HepG2 (cell line): Measurements from ENCODE around the gene PRXL2A. TPM values are rescaled to one million over a fixed set of nuclear protein-coding genes. Genes with fewer than 3 reads are reported as not detected.
A peak's percentile ranks its signal among the peaks of the same experiment; 100 is the strongest.

Source experiments
- BCL6 ChIP-seq: IDR thresholded peaks from 2 replicates; pipeline ENCODE4 v1.6.1; 2016; ENCODE audit warnings: missing genetic modification reagents, missing compliant biosample characterization
- DPF2 ChIP-seq: sonication (generic); formaldehyde crosslinking; IDR thresholded peaks from 2 replicates; pipeline ENCODE4 v1.4.0; 2020; ENCODE audit warnings: mild to moderate bottlenecking, low read depth, missing genetic modification reagents, borderline replicate concordance
- GATA4 ChIP-seq: sonication (generic); IDR thresholded peaks from 2 replicates; pipeline ENCODE4 v1.6.1; 2016; ENCODE audit warnings: antibody characterized with exemption, low read depth, borderline replicate concordance
- MEIS1 ChIP-seq: sonication (generic); formaldehyde crosslinking; IDR thresholded peaks from 2 replicates; pipeline ENCODE4 v1.9.0; 2021; ENCODE audit warnings: mild to moderate bottlenecking, missing genetic modification reagents, moderate library complexity, borderline replicate concordance
- ZFP82 ChIP-seq: sonication (generic); formaldehyde crosslinking; IDR thresholded peaks from 2 replicates; pipeline ENCODE4 v1.5.1; 2020; ENCODE audit warnings: mild to moderate bottlenecking, missing genetic modification reagents, borderline replicate concordance
- ZKSCAN5 ChIP-seq: sonication (generic); formaldehyde crosslinking; IDR thresholded peaks from 2 replicates; pipeline ENCODE4 v1.5.1; 2020; ENCODE audit warnings: mild to moderate bottlenecking, missing genetic modification reagents
- ZNF224 ChIP-seq: sonication (generic); formaldehyde crosslinking; IDR thresholded peaks from 2 replicates; pipeline ENCODE4 v1.5.0; 2020; ENCODE audit warnings: mild to moderate bottlenecking, missing genetic modification reagents
- ZNF251 ChIP-seq: sonication (generic); formaldehyde crosslinking; IDR thresholded peaks from 2 replicates; pipeline ENCODE4 v1.9.0; 2021; ENCODE audit warnings: mild to moderate bottlenecking, missing genetic modification reagents
- ZNF326 ChIP-seq: sonication (generic); formaldehyde crosslinking; IDR thresholded peaks from 2 replicates; pipeline ENCODE4 v1.4.0; 2020; ENCODE audit warnings: missing genetic modification reagents, borderline replicate concordance
- ZNF34 ChIP-seq: sonication (generic); formaldehyde crosslinking; IDR thresholded peaks from 2 replicates; pipeline ENCODE4 v1.4.0; 2020; ENCODE audit warnings: mild to moderate bottlenecking, missing genetic modification reagents, borderline replicate concordance
- ZNF564 ChIP-seq: sonication (generic); formaldehyde crosslinking; IDR thresholded peaks from 2 replicates; pipeline ENCODE4 v1.8.1; 2023; ENCODE audit warnings: mild to moderate bottlenecking, missing genetic modification reagents
- ZNF644 ChIP-seq: IDR thresholded peaks from 2 replicates; pipeline ENCODE4 v1.6.1; 2016; ENCODE audit warnings: low read depth
- ZSCAN21 ChIP-seq: sonication (generic); formaldehyde crosslinking; IDR thresholded peaks from 2 replicates; pipeline ENCODE4 v1.8.0; 2022; ENCODE audit warnings: mild to moderate bottlenecking, missing genetic modification reagents, moderate library complexity, borderline replicate concordance
- ZSCAN29 ChIP-seq: sonication (generic); formaldehyde crosslinking; conservative IDR thresholded peaks from 2 replicates; pipeline ENCODE4 v1.4.0; 2020; ENCODE audit warnings: mild to moderate bottlenecking, missing genetic modification reagents
- polyA plus RNA-seq, 8 experiments: library from polyadenylated mRNA; depleted of rRNA in 3 of 8; stranded (reverse) in 7 of 8; unstranded in 1 of 8; fragments of >200 nt; fragmentation: Illumina TruSeq in 4 of 8; extraction: Trizol in 4 of 8; gene quantifications; 2 replicates each; pipeline versions ENCODE4 v1.2.1 to v1.2.3, GENCODE V29; 2011 to 2016; ENCODE audit warnings: low read depth in 4 of 8, missing spikeins in 1 of 8, mixed read lengths in 1 of 8; ENCODE audit not compliant: insufficient read depth in 1 of 8
- total RNA-seq, 5 experiments: library from RNA; depleted of rRNA; stranded (reverse); fragments of >200 nt; fragmentation: Illumina TruSeq; extraction: Trizol; gene quantifications; 2 replicates each; pipeline ENCODE4 v1.2.3, GENCODE V29; 2016; ENCODE audit warnings: low read depth in 1 of 5
- TF ChIP-seq, protein P1 (sequence below): sonication (generic); formaldehyde crosslinking; IDR thresholded peaks from 2 replicates; pipeline ENCODE4 v1.5.0; 2020; ENCODE audit warnings: mild to moderate bottlenecking, missing genetic modification reagents
- TF ChIP-seq, protein P2 (sequence below): sonication (generic); formaldehyde crosslinking; IDR thresholded peaks from 2 replicates; pipeline ENCODE4 v1.8.0; 2022; ENCODE audit warnings: missing genetic modification reagents, mild to moderate bottlenecking, moderate library complexity, borderline replicate concordance
- TF ChIP-seq, protein P3 (sequence below): sonication (generic); formaldehyde crosslinking; IDR thresholded peaks from 2 replicates; pipeline ENCODE4 v1.8.1; 2023; ENCODE audit warnings: mild to moderate bottlenecking, missing genetic modification reagents
- TF ChIP-seq, protein P4 (sequence below): sonication (generic); formaldehyde crosslinking; IDR thresholded peaks from 2 replicates; pipeline ENCODE4 v1.4.0; 2020; ENCODE audit warnings: mild to moderate bottlenecking, missing genetic modification reagents
- TF ChIP-seq, protein P5 (sequence below): sonication (generic); formaldehyde crosslinking; IDR thresholded peaks from 2 replicates; pipeline ENCODE4 v1.4.0; 2020; ENCODE audit warnings: mild to moderate bottlenecking, low read depth, missing genetic modification reagents
- TF ChIP-seq, protein P6 (sequence below): sonication (generic); formaldehyde crosslinking; IDR thresholded peaks from 2 replicates; pipeline ENCODE4 v1.4.0; 2020; ENCODE audit warnings: missing genetic modification reagents

PRXL2A gene
- total and polyA plus RNA-seq, 2 of the 13 experiments (the other 11 are each of a cell fraction or from before 2014, with no cell fraction given), result 43.9 to 79.9 TPM

DNA sequence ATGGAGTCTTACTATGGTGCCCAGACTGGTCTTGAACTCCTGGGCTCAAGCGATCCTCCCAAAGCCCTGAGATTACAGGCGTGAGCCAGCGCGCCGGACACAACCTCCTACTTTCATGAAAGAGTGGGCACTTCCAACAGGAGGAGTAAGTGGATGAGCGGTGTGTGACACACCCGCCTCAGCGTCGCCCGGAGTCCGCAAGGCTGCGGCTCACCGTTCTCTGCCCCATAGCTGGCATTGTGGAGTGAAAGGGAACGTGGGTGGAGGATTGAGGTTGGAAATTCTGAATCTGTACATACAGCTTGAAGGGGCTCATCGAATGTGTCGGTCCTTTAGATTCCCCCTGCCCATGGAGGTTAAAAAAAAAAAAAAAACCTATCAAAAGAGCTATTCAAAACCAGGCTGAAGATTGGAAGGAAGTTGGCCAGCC is 524 bp upstream of the PRXL2A start (continued):
- TF ChIP-seq, protein P1, sequence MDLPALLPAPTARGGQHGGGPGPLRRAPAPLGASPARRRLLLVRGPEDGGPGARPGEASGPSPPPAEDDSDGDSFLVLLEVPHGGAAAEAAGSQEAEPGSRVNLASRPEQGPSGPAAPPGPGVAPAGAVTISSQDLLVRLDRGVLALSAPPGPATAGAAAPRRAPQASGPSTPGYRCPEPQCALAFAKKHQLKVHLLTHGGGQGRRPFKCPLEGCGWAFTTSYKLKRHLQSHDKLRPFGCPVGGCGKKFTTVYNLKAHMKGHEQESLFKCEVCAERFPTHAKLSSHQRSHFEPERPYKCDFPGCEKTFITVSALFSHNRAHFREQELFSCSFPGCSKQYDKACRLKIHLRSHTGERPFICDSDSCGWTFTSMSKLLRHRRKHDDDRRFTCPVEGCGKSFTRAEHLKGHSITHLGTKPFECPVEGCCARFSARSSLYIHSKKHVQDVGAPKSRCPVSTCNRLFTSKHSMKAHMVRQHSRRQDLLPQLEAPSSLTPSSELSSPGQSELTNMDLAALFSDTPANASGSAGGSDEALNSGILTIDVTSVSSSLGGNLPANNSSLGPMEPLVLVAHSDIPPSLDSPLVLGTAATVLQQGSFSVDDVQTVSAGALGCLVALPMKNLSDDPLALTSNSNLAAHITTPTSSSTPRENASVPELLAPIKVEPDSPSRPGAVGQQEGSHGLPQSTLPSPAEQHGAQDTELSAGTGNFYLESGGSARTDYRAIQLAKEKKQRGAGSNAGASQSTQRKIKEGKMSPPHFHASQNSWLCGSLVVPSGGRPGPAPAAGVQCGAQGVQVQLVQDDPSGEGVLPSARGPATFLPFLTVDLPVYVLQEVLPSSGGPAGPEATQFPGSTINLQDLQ, result no peak
- TF ChIP-seq ZNF644 (no peak), ZNF564 (CRISPR knock-in tag) (no peak), ZNF224 (CRISPR knock-in tag) (peak; percentile 55; the same call in 1 of the 2 replicates), ZFP82 (CRISPR knock-in tag) (no peak), BCL6 (no peak; the same call in 1 of the 2 replicates), GATA4 (no peak), ZNF34 (CRISPR knock-in tag) (0 out of 2 replicates have a peak, but pooled peaks have one; percentile 16), ZNF251 (CRISPR knock-in tag) (peak; percentile 46; the same call in 1 of the 2 replicates), ZNF326 (CRISPR knock-in tag) (no peak), MEIS1 (CRISPR knock-in tag) (no peak), ZKSCAN5 (CRISPR knock-in tag) (no peak), ZSCAN21 (CRISPR knock-in tag) (no peak), ZSCAN29 (CRISPR knock-in tag) (no peak; the same call in 1 of the 2 replicates), DPF2 (CRISPR knock-in tag) (0 out of 2 replicates have a peak, but pooled peaks have one; percentile 30)
- TF ChIP-seq, protein P2, sequence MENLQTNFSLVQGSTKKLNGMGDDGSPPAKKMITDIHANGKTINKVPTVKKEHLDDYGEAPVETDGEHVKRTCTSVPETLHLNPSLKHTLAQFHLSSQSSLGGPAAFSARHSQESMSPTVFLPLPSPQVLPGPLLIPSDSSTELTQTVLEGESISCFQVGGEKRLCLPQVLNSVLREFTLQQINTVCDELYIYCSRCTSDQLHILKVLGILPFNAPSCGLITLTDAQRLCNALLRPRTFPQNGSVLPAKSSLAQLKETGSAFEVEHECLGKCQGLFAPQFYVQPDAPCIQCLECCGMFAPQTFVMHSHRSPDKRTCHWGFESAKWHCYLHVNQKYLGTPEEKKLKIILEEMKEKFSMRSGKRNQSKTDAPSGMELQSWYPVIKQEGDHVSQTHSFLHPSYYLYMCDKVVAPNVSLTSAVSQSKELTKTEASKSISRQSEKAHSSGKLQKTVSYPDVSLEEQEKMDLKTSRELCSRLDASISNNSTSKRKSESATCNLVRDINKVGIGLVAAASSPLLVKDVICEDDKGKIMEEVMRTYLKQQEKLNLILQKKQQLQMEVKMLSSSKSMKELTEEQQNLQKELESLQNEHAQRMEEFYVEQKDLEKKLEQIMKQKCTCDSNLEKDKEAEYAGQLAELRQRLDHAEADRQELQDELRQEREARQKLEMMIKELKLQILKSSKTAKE, result no peak
- TF ChIP-seq, protein P3, sequence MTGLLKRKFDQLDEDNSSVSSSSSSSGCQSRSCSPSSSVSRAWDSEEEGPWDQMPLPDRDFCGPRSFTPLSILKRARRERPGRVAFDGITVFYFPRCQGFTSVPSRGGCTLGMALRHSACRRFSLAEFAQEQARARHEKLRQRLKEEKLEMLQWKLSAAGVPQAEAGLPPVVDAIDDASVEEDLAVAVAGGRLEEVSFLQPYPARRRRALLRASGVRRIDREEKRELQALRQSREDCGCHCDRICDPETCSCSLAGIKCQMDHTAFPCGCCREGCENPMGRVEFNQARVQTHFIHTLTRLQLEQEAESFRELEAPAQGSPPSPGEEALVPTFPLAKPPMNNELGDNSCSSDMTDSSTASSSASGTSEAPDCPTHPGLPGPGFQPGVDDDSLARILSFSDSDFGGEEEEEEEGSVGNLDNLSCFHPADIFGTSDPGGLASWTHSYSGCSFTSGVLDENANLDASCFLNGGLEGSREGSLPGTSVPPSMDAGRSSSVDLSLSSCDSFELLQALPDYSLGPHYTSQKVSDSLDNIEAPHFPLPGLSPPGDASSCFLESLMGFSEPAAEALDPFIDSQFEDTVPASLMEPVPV, result no peak
- TF ChIP-seq, protein P4, sequence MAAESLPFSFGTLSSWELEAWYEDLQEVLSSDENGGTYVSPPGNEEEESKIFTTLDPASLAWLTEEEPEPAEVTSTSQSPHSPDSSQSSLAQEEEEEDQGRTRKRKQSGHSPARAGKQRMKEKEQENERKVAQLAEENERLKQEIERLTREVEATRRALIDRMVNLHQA (CRISPR knock-in tag), result no peak
- TF ChIP-seq, protein P5, sequence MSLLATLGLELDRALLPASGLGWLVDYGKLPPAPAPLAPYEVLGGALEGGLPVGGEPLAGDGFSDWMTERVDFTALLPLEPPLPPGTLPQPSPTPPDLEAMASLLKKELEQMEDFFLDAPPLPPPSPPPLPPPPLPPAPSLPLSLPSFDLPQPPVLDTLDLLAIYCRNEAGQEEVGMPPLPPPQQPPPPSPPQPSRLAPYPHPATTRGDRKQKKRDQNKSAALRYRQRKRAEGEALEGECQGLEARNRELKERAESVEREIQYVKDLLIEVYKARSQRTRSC, result 0 out of 2 replicates have a peak, but pooled peaks have one; percentile 82
- TF ChIP-seq, protein P6, sequence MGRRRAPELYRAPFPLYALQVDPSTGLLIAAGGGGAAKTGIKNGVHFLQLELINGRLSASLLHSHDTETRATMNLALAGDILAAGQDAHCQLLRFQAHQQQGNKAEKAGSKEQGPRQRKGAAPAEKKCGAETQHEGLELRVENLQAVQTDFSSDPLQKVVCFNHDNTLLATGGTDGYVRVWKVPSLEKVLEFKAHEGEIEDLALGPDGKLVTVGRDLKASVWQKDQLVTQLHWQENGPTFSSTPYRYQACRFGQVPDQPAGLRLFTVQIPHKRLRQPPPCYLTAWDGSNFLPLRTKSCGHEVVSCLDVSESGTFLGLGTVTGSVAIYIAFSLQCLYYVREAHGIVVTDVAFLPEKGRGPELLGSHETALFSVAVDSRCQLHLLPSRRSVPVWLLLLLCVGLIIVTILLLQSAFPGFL (CRISPR knock-in tag), result no peak
